Ishikawa (cell line): ENCODE data around the gene CWF19L1.

Source experiments
- CEBPB ChIP-seq: IDR thresholded peaks from 2 replicates; pipeline ENCODE4 v1.6.1; 2012
- CREB1 ChIP-seq: IDR thresholded peaks from 2 replicates; pipeline ENCODE4 v1.6.1; 2012; ENCODE audit warnings: low read depth
- EGR1 ChIP-seq: IDR thresholded peaks from 2 replicates; pipeline ENCODE4 v1.6.1; 2012
- EP300 ChIP-seq: IDR thresholded peaks from 2 replicates; pipeline ENCODE4 v1.6.1; 2012; ENCODE audit warnings: borderline replicate concordance
- FOXM1 ChIP-seq: IDR thresholded peaks from 2 replicates; pipeline ENCODE4 v1.6.1; 2012; ENCODE audit warnings: low read depth, borderline replicate concordance
- NFIC ChIP-seq: IDR thresholded peaks from 2 replicates; pipeline ENCODE4 v1.6.1; 2012
- RAD21 ChIP-seq: IDR thresholded peaks from 2 replicates; pipeline ENCODE4 v1.6.1; 2012; ENCODE audit warnings: low read depth
- TAF1 ChIP-seq: IDR thresholded peaks from 2 replicates; pipeline ENCODE4 v1.6.1; 2012; ENCODE audit warnings: low read depth, mild to moderate bottlenecking
- TCF12 ChIP-seq: IDR thresholded peaks from 2 replicates; pipeline ENCODE4 v1.6.1; 2012; ENCODE audit warnings: low read depth
- TEAD4 ChIP-seq: IDR thresholded peaks from 2 replicates; pipeline ENCODE4 v1.6.1; 2012
- YY1 ChIP-seq: IDR thresholded peaks from 2 replicates; pipeline ENCODE4 v1.6.1; 2012; ENCODE audit warnings: low read depth
- ZBTB7A ChIP-seq: IDR thresholded peaks from 2 replicates; pipeline ENCODE4 v1.6.1; 2012; ENCODE audit warnings: low read depth
- TF ChIP-seq, protein P1 (sequence below): IDR thresholded peaks from 2 replicates; pipeline ENCODE4 v1.6.1; 2012; ENCODE audit warnings: low read depth, mild to moderate bottlenecking
- TF ChIP-seq, protein P2 (sequence below): IDR thresholded peaks from 2 replicates; pipeline ENCODE4 v1.6.1; 2012
- TF ChIP-seq, protein P3 (sequence below): IDR thresholded peaks from 2 replicates; pipeline ENCODE4 v1.6.1; 2012

Gene CWF19L1

DNA sequence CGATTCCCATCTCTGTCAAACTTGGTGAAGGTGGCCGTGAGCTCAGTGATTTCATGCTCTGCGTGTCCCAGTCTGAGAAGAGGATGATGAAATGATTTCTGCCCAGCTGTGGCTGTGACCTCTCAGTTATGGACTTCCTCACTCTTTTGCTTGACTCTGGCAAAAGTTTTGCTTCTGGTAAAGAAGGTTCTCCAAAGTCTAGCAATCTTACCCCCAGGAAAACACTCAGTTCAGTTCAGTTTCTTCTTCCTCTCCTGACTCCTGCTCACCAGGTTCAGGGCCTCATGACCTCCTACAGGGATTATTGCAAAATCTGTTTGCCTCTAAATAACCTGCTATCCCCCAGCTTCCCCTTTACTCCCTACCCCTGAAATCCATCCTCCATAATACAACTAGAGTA lies 23.9 kb upstream of the CWF19L1 start:
- TF ChIP-seq TAF1: no peak
- no peak for TF ChIP-seq CEBPB
- TF ChIP-seq ZBTB7A: no peak

DNA sequence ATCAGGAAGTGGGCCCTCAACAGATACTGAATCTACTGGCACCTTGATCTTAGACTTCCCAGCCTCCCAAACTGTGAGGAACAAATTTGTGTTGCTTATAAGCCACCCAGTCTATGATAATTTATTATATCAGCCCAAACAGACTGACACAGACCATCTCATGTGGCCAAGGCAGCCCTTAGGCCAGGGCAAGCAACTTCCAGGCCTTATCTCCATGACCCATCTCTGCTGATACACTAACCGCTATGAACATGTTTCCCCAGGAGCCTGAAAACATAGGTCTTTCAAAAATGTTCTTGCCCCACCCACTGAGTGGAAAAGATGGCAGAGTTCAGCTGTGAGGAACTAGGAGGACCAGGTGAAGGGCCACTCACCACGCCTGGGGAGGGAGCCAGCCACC lies 22.2 kb upstream of the CWF19L1 start:
- TF ChIP-seq YY1 (no peak), TAF1 (no peak), CREB1 (no peak), RAD21 (no peak), TEAD4 (no peak), FOXM1 (no peak), EP300 (no peak), EGR1 (no peak)
- TF ChIP-seq, protein P1, sequence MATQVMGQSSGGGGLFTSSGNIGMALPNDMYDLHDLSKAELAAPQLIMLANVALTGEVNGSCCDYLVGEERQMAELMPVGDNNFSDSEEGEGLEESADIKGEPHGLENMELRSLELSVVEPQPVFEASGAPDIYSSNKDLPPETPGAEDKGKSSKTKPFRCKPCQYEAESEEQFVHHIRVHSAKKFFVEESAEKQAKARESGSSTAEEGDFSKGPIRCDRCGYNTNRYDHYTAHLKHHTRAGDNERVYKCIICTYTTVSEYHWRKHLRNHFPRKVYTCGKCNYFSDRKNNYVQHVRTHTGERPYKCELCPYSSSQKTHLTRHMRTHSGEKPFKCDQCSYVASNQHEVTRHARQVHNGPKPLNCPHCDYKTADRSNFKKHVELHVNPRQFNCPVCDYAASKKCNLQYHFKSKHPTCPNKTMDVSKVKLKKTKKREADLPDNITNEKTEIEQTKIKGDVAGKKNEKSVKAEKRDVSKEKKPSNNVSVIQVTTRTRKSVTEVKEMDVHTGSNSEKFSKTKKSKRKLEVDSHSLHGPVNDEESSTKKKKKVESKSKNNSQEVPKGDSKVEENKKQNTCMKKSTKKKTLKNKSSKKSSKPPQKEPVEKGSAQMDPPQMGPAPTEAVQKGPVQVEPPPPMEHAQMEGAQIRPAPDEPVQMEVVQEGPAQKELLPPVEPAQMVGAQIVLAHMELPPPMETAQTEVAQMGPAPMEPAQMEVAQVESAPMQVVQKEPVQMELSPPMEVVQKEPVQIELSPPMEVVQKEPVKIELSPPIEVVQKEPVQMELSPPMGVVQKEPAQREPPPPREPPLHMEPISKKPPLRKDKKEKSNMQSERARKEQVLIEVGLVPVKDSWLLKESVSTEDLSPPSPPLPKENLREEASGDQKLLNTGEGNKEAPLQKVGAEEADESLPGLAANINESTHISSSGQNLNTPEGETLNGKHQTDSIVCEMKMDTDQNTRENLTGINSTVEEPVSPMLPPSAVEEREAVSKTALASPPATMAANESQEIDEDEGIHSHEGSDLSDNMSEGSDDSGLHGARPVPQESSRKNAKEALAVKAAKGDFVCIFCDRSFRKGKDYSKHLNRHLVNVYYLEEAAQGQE: no peak
- TF ChIP-seq, protein P2, sequence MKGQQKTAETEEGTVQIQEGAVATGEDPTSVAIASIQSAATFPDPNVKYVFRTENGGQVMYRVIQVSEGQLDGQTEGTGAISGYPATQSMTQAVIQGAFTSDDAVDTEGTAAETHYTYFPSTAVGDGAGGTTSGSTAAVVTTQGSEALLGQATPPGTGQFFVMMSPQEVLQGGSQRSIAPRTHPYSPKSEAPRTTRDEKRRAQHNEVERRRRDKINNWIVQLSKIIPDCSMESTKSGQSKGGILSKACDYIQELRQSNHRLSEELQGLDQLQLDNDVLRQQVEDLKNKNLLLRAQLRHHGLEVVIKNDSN: no peak

DNA sequence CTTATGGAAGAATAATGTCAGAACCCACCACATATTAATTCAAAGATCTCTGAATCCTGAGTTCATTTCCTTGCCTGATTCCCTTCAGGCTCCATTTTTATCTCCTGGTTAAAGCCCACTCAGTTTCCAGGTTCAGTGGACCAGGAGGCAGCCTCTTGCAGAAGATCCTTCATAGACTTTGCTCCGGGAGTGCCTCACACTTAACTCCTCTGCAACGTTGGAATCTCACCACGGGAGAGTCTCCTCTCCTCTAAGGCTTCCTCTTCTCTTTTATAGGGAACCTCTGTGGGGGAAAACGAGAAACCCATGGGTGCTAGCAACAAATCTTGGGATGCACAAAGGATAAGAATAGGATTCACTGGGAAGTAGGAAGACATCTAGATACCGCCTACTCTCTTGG lies 20.8 kb upstream of the CWF19L1 start:
- TF ChIP-seq, protein P2: no peak
- no peak for TF ChIP-seq EGR1
- TF ChIP-seq RAD21: no peak
- no peak for TF ChIP-seq ZBTB7A
- TF ChIP-seq EP300: no peak
- TF ChIP-seq, protein P1: no peak
- TF ChIP-seq TAF1: no peak
- no peak for TF ChIP-seq NFIC
- no peak for TF ChIP-seq TEAD4
- TF ChIP-seq CREB1: no peak
- no peak for TF ChIP-seq TCF12
- TF ChIP-seq, protein P3, sequence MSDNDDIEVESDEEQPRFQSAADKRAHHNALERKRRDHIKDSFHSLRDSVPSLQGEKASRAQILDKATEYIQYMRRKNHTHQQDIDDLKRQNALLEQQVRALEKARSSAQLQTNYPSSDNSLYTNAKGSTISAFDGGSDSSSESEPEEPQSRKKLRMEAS: no peak
- no peak for TF ChIP-seq YY1
- TF ChIP-seq CEBPB: no peak

DNA sequence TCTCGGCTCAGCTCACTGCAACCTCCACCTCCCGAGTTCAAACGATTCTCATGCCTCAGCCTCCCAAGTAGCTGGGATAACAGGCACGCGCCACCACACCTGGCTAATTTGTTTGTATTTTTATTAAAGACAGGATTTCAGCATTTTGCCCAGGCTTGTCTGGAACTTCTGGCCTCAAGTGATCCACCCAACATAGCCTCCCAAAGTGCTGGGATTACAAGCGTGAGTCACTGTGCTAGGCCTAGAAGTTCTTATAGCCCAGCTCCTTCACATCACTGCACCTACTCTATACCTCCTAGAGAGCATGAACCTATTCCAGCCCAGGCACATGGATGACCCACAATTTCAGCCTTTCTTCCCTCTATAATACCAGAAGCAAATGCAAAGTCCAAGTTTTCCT lies 20.3 kb upstream of the CWF19L1 start:
- TF ChIP-seq TEAD4: no peak
- TF ChIP-seq, protein P3: no peak
- TF ChIP-seq FOXM1: no peak
- TF ChIP-seq, protein P2: no peak
- TF ChIP-seq, protein P1: no peak
- TF ChIP-seq YY1: no peak
- no peak for TF ChIP-seq EP300
- TF ChIP-seq RAD21: no peak
- TF ChIP-seq TAF1: no peak
- TF ChIP-seq EGR1: no peak
- TF ChIP-seq ZBTB7A: no peak
- TF ChIP-seq NFIC: no peak
- no peak for TF ChIP-seq CREB1
- TF ChIP-seq CEBPB: no peak
- no peak for TF ChIP-seq TCF12
